ENCODE results near the gene STUB1.

DNA sequence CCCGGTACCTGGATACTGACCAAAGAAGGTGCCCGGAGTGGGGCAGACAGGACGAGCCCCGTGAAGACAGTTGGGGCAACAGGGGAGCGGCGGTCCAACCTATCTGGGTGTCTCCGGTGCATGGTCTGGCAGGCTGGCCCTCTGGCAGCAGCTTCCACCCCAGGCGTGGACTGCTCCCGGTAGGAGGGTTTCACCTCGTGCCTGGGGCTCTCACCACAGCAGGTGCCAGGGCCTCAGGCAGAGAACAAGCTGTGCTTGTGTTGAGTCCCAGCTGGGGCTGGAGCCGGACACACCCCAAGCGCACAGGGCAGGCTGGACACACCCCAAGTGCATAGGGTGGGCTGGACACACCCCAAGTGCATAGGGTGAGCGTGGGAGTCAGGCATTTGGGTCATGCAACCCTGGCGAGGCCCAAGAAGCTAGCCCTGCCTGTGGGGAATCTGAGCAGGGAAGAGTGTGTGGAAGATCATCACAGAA lies 26.9 kb downstream of the STUB1 start:
- TF ChIP-seq, protein P1, sequence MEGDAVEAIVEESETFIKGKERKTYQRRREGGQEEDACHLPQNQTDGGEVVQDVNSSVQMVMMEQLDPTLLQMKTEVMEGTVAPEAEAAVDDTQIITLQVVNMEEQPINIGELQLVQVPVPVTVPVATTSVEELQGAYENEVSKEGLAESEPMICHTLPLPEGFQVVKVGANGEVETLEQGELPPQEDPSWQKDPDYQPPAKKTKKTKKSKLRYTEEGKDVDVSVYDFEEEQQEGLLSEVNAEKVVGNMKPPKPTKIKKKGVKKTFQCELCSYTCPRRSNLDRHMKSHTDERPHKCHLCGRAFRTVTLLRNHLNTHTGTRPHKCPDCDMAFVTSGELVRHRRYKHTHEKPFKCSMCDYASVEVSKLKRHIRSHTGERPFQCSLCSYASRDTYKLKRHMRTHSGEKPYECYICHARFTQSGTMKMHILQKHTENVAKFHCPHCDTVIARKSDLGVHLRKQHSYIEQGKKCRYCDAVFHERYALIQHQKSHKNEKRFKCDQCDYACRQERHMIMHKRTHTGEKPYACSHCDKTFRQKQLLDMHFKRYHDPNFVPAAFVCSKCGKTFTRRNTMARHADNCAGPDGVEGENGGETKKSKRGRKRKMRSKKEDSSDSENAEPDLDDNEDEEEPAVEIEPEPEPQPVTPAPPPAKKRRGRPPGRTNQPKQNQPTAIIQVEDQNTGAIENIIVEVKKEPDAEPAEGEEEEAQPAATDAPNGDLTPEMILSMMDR (IDR thresholded peaks at IDR 0.05; ENCODE audit: control extremely low read depth in 1 of 3, insufficient read depth in 1 of 3, low read depth in 1 of 3, low read length in 3 of 3), result no peak
- TF ChIP-seq POLR2A (IDR thresholded peaks at IDR 0.05; ENCODE audit: control extremely low read depth in 1 of 2, low read depth in 2 of 2, low read length in 2 of 2) (no peak), TEAD4 (IDR thresholded peaks at IDR 0.05; ENCODE audit: low read depth, low read length) (no peak), SIX5 (IDR thresholded peaks at IDR 0.05; ENCODE audit: low read depth, low read length) (no peak), EZH2 (IDR thresholded peaks at IDR 0.05; ENCODE audit: low read depth, low read length, severe bottlenecking) (no peak)
- TF ChIP-seq, protein P2, sequence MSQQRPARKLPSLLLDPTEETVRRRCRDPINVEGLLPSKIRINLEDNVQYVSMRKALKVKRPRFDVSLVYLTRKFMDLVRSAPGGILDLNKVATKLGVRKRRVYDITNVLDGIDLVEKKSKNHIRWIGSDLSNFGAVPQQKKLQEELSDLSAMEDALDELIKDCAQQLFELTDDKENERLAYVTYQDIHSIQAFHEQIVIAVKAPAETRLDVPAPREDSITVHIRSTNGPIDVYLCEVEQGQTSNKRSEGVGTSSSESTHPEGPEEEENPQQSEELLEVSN (IDR thresholded peaks at IDR 0.05), result no peak
